GM21723 (cell line): ENCODE results near the gene SLC25A53.
A peak's percentile ranks its signal among the peaks of the same experiment; 100 is the strongest.

Experiments used
- ATAC-seq: cut with Tn5 transposase; IDR thresholded peaks from one replicate; pipeline ENCODE4 v1.9.1; 2021; ENCODE audit warnings: mild to moderate bottlenecking, moderate library complexity; ENCODE audit not compliant: unreplicated experiment

SLC25A53 gene, protein sequence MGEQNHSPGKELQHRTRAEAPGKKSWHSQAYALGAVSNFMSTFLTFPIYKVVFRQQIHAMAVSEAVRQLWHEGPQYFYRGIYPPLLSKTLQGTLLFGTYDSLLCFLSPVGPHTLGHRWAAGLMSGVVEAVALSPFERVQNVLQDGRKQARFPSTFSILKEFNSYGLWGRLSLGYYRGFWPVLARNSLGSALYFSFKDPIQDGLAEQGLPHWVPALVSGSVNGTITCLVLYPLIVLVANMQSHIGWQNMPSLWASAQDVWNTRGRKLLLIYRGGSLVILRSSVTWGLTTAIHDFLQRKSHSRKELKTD

DNA sequence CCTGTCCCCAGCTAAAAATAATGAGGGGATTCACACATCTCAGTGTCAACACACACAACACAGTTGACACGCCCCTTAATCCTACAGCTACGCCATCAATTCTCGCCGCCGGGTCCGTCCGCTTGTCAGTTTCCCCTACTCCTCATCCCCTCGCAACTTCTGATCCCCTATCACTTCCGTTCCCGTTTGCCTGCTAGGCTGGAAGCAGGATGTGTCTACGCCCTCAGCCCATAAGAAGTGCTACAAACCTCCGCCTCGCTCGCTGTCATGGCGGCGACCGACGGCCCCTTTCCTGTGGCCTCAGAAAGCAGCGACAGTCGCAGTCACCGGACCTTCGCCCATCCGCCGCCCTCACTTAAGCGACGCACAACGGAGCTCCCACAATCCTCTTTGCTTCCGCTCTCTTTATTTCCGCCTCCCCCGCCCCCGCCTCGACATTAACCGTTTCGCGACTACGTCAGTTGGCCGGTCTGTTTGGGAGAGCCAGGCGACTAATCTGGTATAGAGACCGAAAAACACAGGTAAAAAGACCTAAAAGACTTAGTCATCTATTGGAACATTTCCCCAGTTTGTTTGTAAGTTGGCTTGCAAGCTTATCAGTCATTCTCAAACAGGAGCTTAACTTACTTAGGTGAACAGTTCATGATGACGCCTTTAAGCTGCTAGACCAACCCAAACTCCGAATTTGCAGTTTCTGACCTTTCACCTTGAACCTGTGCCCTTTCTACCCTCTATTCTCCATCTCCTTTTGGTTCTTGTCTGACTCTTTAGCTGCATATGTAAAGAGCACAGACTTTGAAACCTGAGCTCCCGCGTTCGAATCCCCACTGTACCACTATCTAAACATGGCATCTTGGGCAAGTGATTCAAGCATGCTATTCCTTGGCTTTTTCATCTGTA lies at the start of gene SLC25A53:
TSS of gene SLC25A53 (minus strand) at position 380 of the 900 bp plus-strand sequence. CDS start 51,752 bp downstream, outside the sequence.
- peak; percentile 92 for ATAC-seq

DNA sequence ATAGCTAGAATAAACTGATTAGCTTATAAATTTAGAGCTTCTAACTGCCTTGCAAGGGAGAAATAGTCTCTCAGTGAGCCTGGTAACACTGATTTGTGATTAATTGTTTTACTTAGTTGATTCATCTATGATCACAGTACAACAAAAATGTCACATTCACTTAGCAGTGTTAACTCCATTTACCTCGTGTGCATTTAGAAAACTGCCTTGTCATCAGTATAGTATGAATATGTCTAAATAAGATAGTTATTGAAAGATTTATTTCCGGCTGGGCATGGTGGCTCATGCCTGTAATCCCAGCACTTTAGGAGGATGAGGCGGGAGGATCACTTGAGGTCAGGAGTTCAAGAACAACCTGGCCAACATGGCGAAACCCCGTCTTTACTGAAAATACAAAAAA lies 48.7 kb upstream of the SLC25A53 start:
- no peak for ATAC-seq

DNA sequence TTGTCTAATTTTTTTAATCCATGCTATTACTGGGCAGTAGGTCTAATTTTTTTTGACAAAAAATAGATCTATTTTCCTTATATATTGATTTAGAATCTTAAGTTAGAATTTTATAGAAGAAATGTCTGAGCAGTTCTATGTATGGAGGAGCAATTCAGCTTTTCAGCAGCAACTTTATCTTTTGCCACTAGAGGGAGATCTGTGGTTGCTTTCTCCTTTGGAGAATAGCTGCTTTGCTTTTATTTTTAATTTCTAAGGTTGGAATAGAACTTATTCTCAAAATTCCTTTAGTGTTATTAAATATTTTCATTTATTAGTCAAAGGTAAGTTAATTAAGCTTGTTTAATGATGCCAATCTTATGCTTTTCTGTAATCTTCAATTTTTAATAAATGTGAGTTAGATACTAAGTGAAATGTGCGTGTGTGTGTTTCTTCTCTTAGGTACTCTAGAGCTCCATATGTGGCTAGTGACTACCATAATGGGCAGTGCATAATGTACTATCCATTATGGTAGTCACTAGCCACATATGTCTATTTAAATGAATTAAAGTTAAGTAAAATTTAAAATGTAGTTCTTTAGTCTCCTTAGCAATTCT lies 38.8 kb upstream of the SLC25A53 start:
- peak; percentile 74 for ATAC-seq

DNA sequence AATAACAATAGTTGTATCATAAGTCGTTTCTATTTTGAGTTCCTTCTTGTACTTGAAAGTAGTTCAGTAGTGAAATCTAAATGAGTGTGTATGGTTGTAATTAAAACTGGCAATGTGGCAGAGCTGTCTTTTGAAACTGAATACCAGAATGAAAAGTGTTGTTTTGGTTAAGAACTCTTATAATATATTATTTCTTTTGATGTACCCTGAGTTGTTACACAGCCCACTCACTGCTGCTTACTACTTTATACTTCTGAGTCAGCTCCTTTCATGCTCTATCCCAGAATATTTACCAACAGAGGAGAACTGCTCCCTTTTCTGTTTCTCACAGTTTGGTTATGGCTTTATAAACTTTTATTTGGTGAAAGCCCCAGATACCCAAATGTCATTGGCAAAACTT lies 38.2 kb upstream of the SLC25A53 start:
- peak; percentile 38 for ATAC-seq

DNA sequence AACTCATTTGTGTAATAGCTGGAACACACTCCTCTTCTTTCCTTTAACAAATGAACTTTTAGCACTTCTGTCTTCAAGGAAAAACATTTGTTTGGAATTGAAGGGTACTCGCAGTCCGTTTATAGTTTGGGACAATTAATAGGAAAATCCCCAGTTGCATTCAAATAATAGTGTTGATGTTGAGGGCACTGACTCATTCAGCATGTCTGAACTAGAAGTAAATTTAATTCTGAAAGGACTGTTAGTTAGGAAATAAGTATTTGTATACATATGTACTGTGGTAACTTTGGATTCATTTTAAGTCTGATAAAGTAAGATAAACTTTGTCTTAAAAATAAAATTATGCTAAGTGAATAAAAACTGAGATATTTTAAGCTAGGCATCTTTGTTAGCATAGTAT lies 36.7 kb upstream of the SLC25A53 start:
- ATAC-seq: no peak

DNA sequence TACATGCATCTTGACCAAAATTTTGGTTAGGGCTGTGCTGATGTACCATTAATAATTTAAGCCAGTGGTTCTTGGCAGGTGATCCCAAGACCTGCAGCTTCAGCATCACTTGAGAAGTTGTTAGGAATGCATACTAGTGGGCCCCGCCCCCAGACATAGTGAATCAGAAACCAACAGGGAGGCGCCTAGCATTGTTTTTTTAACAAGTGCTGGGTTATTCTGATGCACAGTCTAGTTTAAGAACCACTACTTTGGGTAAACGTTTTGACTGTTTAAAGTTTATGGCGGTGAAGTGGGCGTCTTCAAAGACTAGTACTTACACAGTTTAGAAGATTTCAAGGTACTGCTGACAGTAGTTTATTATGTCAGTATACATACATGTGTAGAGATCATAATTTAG lies 33.0 kb upstream of the SLC25A53 start:
- ATAC-seq: no peak

DNA sequence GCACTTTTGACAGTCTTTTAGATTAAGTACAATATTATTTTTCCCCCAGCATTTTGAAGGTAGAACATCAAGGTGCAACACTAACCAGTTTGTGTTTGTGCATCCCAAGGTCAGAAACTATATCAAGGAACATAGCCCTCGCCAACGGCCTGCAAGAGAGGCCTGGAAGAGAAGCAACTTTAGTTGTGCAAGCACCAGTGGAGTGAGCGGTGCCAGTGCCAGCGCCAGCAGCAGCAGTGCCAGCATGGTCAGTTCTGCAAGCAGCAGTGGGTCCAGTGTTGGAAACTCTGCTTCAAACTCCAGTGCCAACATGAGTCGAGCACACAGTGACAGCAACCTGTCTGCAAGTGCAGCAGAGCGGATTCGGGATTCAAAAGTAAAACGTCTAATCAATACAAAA lies 31.1 kb upstream of the SLC25A53 start:
- no peak for ATAC-seq

DNA sequence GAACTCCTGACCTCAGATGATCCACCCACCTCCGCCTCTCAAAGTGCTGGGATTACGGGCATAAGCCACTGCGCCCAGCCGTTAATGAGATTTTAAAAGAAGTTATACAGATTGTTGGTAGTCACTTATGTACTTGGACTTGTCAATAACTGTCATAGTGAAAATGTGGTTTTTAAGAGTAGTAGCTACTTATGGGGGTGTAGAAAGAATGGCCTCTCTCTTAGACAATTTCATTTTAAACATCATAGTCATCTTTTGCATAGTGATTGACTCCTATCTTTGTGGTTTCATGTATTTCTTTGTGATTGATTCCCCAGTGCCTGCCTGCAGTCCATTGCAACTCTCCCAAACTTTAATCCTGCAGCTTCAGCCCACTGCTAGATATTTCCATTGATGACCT lies 26.9 kb upstream of the SLC25A53 start:
- ATAC-seq: no peak

DNA sequence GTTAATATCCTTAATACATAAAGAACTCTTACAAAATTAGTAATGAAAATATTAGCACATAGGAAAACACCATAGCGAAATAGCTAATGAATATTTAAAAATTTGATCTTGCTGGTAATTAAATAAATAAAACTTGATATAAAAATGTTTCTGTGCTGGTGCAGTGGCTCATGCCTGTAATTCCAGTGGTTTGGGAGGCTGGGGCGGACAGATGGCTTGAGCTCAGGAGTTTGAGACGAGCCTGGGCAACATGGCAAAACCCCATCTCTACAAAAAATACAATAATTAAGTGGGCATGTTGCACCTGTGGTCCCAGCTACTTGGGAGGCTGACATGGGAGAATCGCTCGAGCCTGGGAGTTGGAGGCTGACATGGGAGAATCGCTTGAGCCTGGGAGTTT lies 17.0 kb upstream of the SLC25A53 start:
- no peak for ATAC-seq

DNA sequence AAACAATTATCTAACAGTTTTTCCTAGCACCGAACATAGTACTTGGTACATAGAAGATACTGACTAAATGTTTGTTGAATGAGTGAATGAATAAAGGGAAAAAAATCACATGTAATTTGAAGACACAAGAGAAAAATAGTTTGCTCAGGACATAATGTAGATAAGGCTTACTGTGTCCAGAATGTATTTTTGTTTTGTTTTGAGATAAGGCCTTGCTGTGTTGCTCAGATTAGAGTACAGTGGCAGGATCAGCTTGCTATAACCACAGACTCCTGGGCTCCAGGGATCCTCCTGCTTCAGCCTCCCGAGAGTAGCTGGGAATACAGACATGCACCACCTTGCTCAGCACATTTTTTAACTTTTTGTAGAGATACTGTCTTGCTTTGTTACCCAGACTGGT lies 16.0 kb upstream of the SLC25A53 start:
- ATAC-seq: no peak

DNA sequence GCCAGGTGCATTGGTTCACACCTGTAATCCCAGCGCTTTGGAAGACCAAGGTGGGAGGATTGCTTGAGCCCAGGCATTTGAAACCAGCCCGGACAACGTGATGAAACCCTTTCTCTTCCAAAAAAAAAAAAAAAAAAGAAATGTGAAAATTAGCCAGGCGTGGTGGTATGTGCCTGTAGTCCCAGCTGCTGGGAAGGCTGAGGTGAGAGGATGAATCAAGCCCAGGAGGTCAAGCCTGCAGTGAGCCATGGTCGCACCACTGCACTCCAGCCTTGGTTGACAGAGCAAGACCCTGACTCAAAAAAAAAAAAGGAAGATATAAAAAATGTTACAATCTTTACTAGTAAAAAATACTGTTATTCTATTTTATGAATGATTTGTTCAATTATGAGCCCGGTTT lies 15.3 kb upstream of the SLC25A53 start:
- no peak for ATAC-seq

DNA sequence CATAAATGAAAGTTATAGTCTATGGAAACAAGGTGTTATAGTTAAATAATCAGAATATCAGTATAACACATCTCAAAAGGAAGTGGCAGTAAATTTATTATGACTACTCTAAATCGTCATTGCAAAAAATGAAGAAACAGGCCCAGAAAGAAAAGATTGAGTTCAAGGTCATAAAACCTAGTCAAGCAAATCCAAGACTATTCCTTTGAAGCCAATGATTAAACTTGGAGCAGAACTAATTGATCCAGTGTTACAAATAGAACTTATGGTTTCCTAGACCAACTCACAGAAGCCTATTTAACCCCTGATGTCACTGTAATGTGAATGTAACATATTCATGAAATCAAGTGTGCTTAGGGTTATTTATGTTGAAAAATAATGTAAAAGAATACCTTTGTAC lies 11.3 kb upstream of the SLC25A53 start:
- no peak for ATAC-seq

DNA sequence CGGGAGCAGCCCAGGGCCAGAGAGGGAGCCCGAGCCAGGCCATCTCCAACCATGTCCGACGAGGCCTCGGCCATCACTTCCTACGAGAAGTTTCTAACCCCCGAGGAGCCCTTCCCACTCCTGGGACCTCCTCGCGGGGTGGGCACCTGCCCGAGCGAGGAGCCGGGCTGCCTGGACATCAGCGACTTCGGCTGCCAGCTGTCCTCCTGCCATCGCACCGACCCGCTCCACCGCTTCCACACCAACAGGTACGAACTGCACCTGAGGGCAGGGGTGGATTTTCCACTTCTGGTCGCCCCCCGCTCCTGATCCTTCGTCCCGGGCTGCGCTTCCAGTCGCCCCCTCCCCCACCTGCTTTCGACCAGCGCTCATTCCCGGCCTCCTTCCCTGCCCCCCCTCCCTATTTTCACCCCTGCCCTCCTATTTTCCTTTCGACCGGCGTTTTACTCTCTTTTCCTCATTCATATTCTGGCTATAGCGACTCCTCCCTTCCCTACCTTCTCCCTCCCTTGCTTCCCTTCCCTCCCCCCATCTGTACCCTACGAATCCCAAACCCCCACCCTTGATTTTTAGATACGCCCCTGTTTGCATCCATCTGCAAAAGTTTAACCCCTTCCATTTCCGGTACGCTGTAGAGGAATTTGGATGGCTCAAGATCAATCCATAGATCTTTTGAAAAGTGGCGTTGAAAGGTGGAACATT lies 10.1 kb upstream of the SLC25A53 start:
- ATAC-seq: no peak

DNA sequence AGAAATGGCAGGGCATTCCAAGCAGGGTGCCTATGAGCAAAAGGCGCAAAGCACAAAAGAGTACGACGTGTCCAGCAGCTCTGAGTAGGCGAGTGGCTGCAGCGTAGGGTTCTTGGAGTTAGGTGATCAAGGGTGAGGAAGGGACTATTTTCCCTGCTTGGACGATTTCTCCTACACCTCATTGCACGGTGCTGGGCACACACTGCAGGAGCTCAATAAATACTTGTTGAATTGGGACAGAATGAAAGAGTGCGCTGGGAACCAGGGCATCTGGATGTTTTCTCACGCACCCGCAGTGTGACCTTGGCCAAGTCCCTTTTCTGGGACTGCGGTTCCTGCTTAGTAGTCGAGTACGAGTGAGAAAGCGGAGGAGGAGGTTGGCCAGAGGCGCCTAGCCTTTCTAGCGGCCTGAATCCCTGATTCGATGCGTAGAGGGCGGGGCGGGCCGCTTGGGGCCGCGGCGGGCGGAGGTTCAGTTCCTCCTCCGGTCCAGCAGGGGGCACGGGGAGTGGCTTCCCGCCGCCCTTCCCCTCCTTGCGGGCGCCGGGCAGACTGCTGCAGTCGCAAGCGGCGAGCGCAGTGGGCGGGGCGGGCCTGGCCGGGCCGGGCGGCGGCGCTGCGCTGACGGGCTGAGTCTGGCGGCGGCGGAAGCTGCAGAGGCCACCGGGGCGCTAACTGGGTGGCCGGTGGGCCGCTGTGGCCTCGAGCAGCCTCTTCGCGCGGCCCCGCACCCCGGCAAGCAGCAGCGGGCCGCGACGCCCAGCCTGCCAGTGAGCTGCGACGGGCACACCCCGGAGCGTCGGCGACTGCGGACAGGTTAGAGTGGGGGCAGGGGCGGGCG lies 9.3 kb upstream of the SLC25A53 start, which contains the start of gene FAM199X:
TSS of gene FAM199X (plus strand) at position 560 of the 841 bp plus-strand sequence. CDS start 333 bp downstream, outside the sequence.
- peak; percentile 96 for ATAC-seq

DNA sequence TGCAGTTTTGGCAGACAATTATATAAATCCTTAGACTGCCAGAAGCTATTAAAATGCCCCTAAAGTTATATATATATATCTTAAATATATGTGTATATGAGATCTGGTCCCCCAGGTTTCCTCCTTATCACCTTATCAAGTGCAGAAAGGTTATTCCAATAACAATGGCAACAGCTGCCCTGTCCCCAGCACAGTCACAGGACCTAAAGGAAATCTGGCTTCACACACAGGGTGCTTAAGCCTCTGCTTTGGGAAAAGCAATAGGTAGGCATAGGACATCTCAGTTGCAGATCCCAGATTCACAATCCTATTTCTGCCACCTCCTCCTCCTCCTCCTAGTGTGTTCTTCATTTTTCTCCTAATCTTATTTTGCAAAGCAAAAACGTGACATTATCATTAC lies 5.8 kb downstream of the SLC25A53 start:
- ATAC-seq: no peak

DNA sequence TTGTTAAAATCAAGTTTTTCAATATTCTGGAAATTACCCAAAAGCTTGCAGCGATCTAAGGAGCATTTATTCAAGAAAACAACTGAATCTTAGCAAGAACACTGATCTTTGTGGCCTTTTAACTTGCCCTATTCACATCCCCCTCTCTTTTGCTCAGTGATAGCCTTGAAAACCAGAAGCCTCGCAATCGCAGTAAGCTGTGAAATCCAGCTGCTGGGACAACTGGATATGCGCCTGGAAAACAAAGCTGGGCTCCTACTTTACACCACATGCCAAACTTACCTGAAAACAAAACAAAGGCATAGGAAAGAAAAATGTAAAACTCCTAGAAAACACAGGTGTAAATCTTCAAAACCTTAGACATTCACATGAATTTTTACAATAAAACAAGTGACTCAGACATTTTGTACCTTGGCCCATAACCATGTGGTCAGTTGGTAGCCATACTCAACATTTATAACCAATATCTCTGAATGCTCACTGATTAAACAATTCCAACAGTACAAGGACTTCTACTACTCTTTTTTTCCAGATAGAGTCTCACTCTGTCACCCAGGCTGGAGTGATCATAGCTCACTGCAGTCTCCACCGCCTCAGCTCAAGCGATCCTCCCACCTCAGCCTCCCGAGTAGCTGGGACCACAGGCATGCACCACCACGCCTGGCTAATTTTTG lies 15.6 kb downstream of the SLC25A53 start:
- no peak for ATAC-seq

DNA sequence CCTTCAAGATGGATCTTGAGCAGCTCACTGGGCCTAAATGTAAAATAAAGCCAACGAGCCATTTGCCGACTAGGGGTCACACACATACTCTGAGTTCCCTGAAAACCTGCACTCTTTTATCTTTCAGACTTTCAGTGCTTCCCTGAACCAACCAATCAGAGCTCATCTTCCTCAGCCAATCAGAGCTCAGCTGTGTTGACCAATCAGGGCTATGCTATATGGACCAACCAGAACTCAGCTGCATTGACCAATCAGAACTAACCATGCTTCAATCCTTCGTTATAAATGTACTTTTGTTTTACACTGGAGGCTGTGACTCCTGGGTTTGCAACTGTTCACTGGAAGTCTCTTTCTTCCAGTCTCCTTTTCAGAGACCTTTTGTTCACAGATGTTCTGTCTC lies 19.3 kb downstream of the SLC25A53 start:
- ATAC-seq: no peak

DNA sequence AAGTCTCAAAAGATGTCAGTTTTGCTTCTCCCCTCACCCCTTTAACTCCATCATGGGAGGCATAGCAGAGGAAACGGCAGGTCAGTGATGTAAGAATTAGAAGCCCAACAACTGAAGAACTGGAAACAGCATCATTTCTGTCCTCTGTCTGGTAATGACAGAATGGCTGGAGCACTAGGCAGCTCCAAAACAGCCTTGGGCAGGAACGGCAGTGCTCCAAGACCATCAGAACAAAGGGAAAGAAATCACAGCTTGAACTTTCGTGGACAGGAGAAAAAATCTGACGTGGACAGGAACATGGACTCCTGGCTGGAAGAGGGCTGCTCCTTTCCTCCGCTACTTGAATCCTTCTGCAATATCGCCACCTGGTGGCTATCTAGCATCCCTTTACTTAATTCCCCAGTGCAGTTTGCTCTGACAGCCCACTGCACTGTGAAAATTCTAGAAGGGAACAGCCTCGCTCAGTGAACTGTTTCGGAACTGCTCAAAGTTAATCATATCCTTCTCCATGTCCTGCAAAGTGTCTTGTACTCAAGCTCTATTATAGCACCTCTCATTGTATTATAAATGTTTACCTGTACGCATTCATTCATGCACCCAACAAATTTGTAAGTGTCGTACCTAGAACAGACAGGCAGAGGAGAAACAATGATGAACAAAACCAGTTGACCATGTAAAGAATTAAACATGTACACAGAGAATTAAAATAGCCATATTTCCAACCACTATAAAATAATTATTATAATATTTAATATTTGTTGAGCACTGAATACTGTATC lies 20.4 kb downstream of the SLC25A53 start:
- peak; percentile 96 for ATAC-seq

DNA sequence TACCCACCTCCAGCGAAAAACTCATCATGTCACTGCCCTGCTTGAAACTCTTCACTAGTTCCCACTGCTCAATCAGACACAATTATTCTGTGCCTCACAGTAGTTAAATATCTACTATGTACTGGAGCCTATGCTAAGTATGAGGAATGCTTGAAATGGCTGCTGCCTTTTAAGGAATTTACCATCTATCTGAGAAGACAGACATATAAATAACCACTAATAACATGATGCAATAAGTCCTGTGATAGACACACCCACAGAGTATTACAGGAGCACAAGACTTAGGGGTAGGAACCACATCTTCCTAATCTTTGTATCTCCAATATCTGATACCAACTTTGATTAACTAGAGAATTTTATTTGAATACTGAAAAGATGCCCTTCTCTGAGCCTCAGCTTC lies 21.1 kb downstream of the SLC25A53 start:
- no peak for ATAC-seq
